ENCODE data around the gene EPHB1.

EPHB1 gene

GRCh38 chr3:134852132-134852531, 57.1 kb downstream of the EPHB1 start:
- no peak for DNase-seq

GRCh38 chr3:134852893-134853351, 57.9 kb downstream of the EPHB1 start:
- no peak for DNase-seq

GRCh38 chr3:134854254-134854653, 59.2 kb downstream of the EPHB1 start:
- DNase-seq, result no peak

- DNase-seq, result no peak
Measured at GRCh38 chr3:134857356-134857755, 62.3 kb downstream of the EPHB1 start.

- no peak for DNase-seq
Measured at GRCh38 chr3:134857776-134858362, 62.8 kb downstream of the EPHB1 start.

GRCh38 chr3:134858441-134859035, 63.5 kb downstream of the EPHB1 start:
- no peak for DNase-seq

GRCh38 chr3:134859341-134859740, 64.3 kb downstream of the EPHB1 start:
- no peak for DNase-seq

- no peak for DNase-seq
Measured at GRCh38 chr3:134860141-134860540, 65.1 kb downstream of the EPHB1 start.

GRCh38 chr3:134863915-134864314, 68.9 kb downstream of the EPHB1 start:
- no peak for DNase-seq

- no peak for DNase-seq
Measured at GRCh38 chr3:134864636-134865035, 69.6 kb downstream of the EPHB1 start.

- DNase-seq, result no peak
Measured at GRCh38 chr3:134867277-134867676, 72.2 kb downstream of the EPHB1 start.

- peak; percentile 41 for DNase-seq
Measured at GRCh38 chr3:134869153-134869726, 74.2 kb downstream of the EPHB1 start.

GRCh38 chr3:134871818-134872217, 76.8 kb downstream of the EPHB1 start:
- no peak for DNase-seq

GRCh38 chr3:134872440-134873388, 77.7 kb downstream of the EPHB1 start:
- DNase-seq, result no peak

GRCh38 chr3:134873789-134874188, 78.7 kb downstream of the EPHB1 start:
- no peak for DNase-seq

GRCh38 chr3:134874737-134875413, 79.8 kb downstream of the EPHB1 start:
- DNase-seq, result no peak

GRCh38 chr3:134876836-134877235, 81.8 kb downstream of the EPHB1 start:
- DNase-seq, result no peak

- no peak for DNase-seq
Measured at GRCh38 chr3:134877788-134878187, 82.7 kb downstream of the EPHB1 start.

GRCh38 chr3:134879990-134880389, 84.9 kb downstream of the EPHB1 start:
- DNase-seq, result no peak

- no peak for DNase-seq
Measured at GRCh38 chr3:134880431-134880830, 85.4 kb downstream of the EPHB1 start.

GRCh38 chr3:134881305-134881704, 86.2 kb downstream of the EPHB1 start:
- no peak for DNase-seq

- no peak for DNase-seq
Measured at GRCh38 chr3:134883697-134884385, 88.8 kb downstream of the EPHB1 start.

Data from NCI-H2107 (cell line).